CD14-positive monocyte (primary cell): ENCODE results near the gene KCNH1. TPM values are rescaled to one million over a fixed set of nuclear protein-coding genes. Genes with fewer than 3 reads are reported as not detected.

Experiments used
- DNase-seq, 3 donors: peaks; one replicate each; pipeline ENCODE4 v3.0.0-alpha.2; 2011 to 2022
- H2AFZ ChIP-seq: 2 replicates; pipeline ENCODE4 v1.6.0; 2012; ENCODE audit warnings: mild to moderate bottlenecking, low read depth, low read length, inconsistent platforms; ENCODE audit not compliant: insufficient read depth, poor library complexity, severe bottlenecking
- H3K27ac ChIP-seq, 2 donors: 1 replicate in 1 of 2; 2 replicates in 1 of 2; pipeline ENCODE4 v1.5.1; 2012 to 2013; ENCODE audit warnings: low read length in 2 of 2, control low read depth in 1 of 2, inconsistent platforms in 1 of 2, low read depth in 1 of 2, mild to moderate bottlenecking in 1 of 2
- H3K27me3 ChIP-seq, 2 donors: one replicate each; pipeline versions ENCODE4 v1.6.0 to v1.6.1; 2011 to 2013; ENCODE audit warnings: low read length in 2 of 2; ENCODE audit not compliant: control insufficient read depth in 2 of 2, insufficient read depth in 2 of 2
- H3K36me3 ChIP-seq, 2 donors: replicated peaks in 1 of 2; 1 replicate in 1 of 2; 2 replicates in 1 of 2; pipeline versions ENCODE4 v1.5.1 to v1.6.1; 2012 to 2013; ENCODE audit warnings: low read length in 2 of 2, control low read depth in 1 of 2, inconsistent platforms in 1 of 2, mild to moderate bottlenecking in 1 of 2; ENCODE audit not compliant: insufficient read depth in 2 of 2, control insufficient read depth in 1 of 2
- H3K4me1 ChIP-seq, 2 donors: 1 replicate in 1 of 2; 2 replicates in 1 of 2; pipeline versions ENCODE4 v1.5.1 to v1.6.1; 2012 to 2013; ENCODE audit warnings: low read length in 2 of 2, control low read depth in 1 of 2, inconsistent platforms in 1 of 2, mild to moderate bottlenecking in 1 of 2, moderate library complexity in 1 of 2; ENCODE audit not compliant: insufficient read depth in 2 of 2, control insufficient read depth in 1 of 2
- H3K4me2 ChIP-seq: replicated peaks from 2 replicates; pipeline ENCODE3; 2012; ENCODE audit warnings: low read length, moderate library complexity, mild to moderate bottlenecking; ENCODE audit not compliant: poor library complexity, severe bottlenecking; ENCODE audit errors: extremely low read depth
- H3K4me3 ChIP-seq, 3 experiments: fragments of 200-600 bp in 1 of 3; sonication (generic) in 1 of 3; replicated peaks in 1 of 3; 1 replicate in 2 of 3; 2 replicates in 1 of 3; pipeline ENCODE4 v1.5.1; 2011 to 2013; ENCODE audit warnings: low read length in 3 of 3, mild to moderate bottlenecking in 3 of 3, control low read depth in 2 of 3, low read depth in 2 of 3, inconsistent platforms in 1 of 3, moderate library complexity in 1 of 3
- H3K79me2 ChIP-seq: 2 replicates; pipeline ENCODE4 v1.6.0; 2012; ENCODE audit warnings: mild to moderate bottlenecking, control low read depth, inconsistent platforms, low read length, moderate library complexity; ENCODE audit not compliant: insufficient read depth
- H3K9ac ChIP-seq: 2 replicates; pipeline ENCODE4 v1.6.0; 2017; ENCODE audit warnings: low read length, mild to moderate bottlenecking; ENCODE audit not compliant: insufficient read depth, poor library complexity, severe bottlenecking
- H3K9me3 ChIP-seq, 2 donors: replicated peaks in 1 of 2; 1 replicate in 1 of 2; 2 replicates in 1 of 2; pipeline versions ENCODE4 v1.5.1 to v1.6.1; 2012 to 2013; ENCODE audit warnings: low read length in 2 of 2, control low read depth in 1 of 2; ENCODE audit not compliant: control insufficient read depth in 1 of 2, insufficient read depth in 1 of 2
- H4K20me1 ChIP-seq: 2 replicates; pipeline ENCODE4 v1.6.0; 2012; ENCODE audit warnings: mild to moderate bottlenecking, low read length, control low read depth, moderate library complexity; ENCODE audit not compliant: insufficient read depth
- H3K27ac Mint-ChIP-seq, 7 donors: one replicate each; pipeline ENCODE4 v1.8.0; 2020; ENCODE audit warnings: mild to moderate bottlenecking in 7 of 7, mixed read lengths in 7 of 7, moderate library complexity in 6 of 7, inconsistent platforms in 2 of 7
- H3K27me3 Mint-ChIP-seq, 3 donors: one replicate each; pipeline ENCODE4 v1.8.0; 2021 to 2022; ENCODE audit warnings: low read depth in 3 of 3, mild to moderate bottlenecking in 3 of 3, mixed read lengths in 3 of 3, moderate library complexity in 3 of 3, inconsistent platforms in 1 of 3
- H3K36me3 Mint-ChIP-seq, 2 donors: one replicate each; pipeline ENCODE4 v1.8.0; 2020; ENCODE audit warnings: mixed read lengths in 2 of 2, inconsistent platforms in 1 of 2, mild to moderate bottlenecking in 1 of 2
- H3K4me1 Mint-ChIP-seq: one replicate; pipeline ENCODE4 v1.8.0; 2020; ENCODE audit warnings: mild to moderate bottlenecking, mixed read lengths
- H3K4me3 Mint-ChIP-seq, 2 donors: one replicate each; pipeline ENCODE4 v1.8.0; 2020; ENCODE audit warnings: mild to moderate bottlenecking in 2 of 2, mixed read lengths in 2 of 2, moderate library complexity in 1 of 2
- H3K9me3 Mint-ChIP-seq, 7 donors: one replicate each; pipeline ENCODE4 v1.8.0; 2020 to 2022; ENCODE audit warnings: mixed read lengths in 7 of 7, mild to moderate bottlenecking in 6 of 7, moderate library complexity in 6 of 7, inconsistent platforms in 2 of 7
- CTCF ChIP-seq: fragments of 200-600 bp; IDR thresholded peaks from one replicate; pipeline ENCODE4 v1.8.0; 2022; ENCODE audit warnings: antibody characterized with exemption, mild to moderate bottlenecking
- WGBS: methylation state at CpG from one replicate; pipeline ENCODE4 v1.1.5; 2013; ENCODE audit warnings: missing lambda C conversion rate; ENCODE audit not compliant: insufficient coverage; 5-methylcytosine and 5-hydroxymethylcytosine counted together
- intact Hi-C, 2 donors: fragments of 100-400 bp; cut with micrococcal nuclease; formaldehyde crosslinking; loops; one replicate each; pipeline versions ENCODE4 v1.15.0 to v1.15.1; 2023
- polyA plus RNA-seq, 3 donors: library from polyadenylated mRNA; depleted of rRNA in 1 of 3; unstranded in 2 of 3; stranded (reverse) in 1 of 3; fragments of 300-500 nt in 2 of 3; fragments of >200 nt in 1 of 3; fragmentation: Illumina TruSeq in 2 of 3; gene quantifications; 1 replicate in 2 of 3; 2 replicates in 1 of 3; pipeline ENCODE4 v1.2.3, GENCODE V29; 2012 to 2021

Gene KCNH1
- polyA plus RNA-seq, 3 donors: not detected

- Histone ChIP-seq H3K4me3 (no peak overlapping the region), H3K27ac (no peak overlapping the region), H3K27me3 (no peaks in the 10 kb centered on the region), H4K20me1 (no peaks in the 10 kb centered on the region), H2AFZ (no peak overlapping the region), H3K4me2 (no peak overlapping the region), H3K4me1 (no peaks in the 10 kb centered on the region), H3K9ac (no peak overlapping the region), H3K9me3 (peaks cover 0 to 14% of the 10 kb centered on the region in 2 donors), H3K79me2 (no peaks in the 10 kb centered on the region), H3K36me3 (no peaks in the 10 kb centered on the region)
- no CpG with 5 or more reads among the region's 5 CpGs for WGBS
- Mint-ChIP-seq H3K36me3 (no peaks in the 10 kb centered on the region), H3K4me1 (no peaks in the 10 kb centered on the region), H3K9me3 (peaks cover 0 to 15% (median 6%) of the 10 kb centered on the region in 7 donors), H3K27ac (no peak overlapping the region), H3K27me3 (no peaks in the 10 kb centered on the region), H3K4me3 (no peak overlapping the region)
- no peak for TF ChIP-seq CTCF
- intact Hi-C loops: no loop called here
- DNase-seq: no peak
These were observed 212.9 kb downstream of the KCNH1 start for GRCh38 chr1:210920716-210921694.

GRCh38 chr1:210920258-210920657, 213.7 kb downstream of the KCNH1 start:
- no peak for DNase-seq
- no peaks in the 10 kb centered on the region for H3K36me3 Mint-ChIP-seq
- Histone ChIP-seq H3K79me2 (no peaks in the 10 kb centered on the region), H3K36me3 (no peaks in the 10 kb centered on the region), H3K4me2 (no peak overlapping the region), H3K9me3 (peaks cover 0 to 7% of the 10 kb centered on the region in 2 donors), H3K27me3 (no peaks in the 10 kb centered on the region), H2AFZ (no peak overlapping the region), H3K9ac (no peak overlapping the region), H3K4me3 (no peak overlapping the region), H4K20me1 (no peaks in the 10 kb centered on the region), H3K27ac (no peak overlapping the region), H3K4me1 (no peaks in the 10 kb centered on the region)
- H3K27ac Mint-ChIP-seq: no peak overlapping the region
- no peaks in the 10 kb centered on the region for H3K27me3 Mint-ChIP-seq
- no peak for TF ChIP-seq CTCF
- H3K4me1 Mint-ChIP-seq: no peaks in the 10 kb centered on the region
- intact Hi-C loops: no loop called here
- no peak overlapping the region for H3K4me3 Mint-ChIP-seq
- H3K9me3 Mint-ChIP-seq: peaks cover 0 to 11% (median 5%) of the 10 kb centered on the region in 7 donors
